Esophagus muscularis mucosa (tissue), 4 donors: ENCODE data around the gene PPARA. TPM values are rescaled to one million over a fixed set of nuclear protein-coding genes. Genes with fewer than 3 reads are reported as not detected.

Source experiments
- DNase-seq: peaks from one replicate; pipeline ENCODE4 v3.0.0-alpha.2; 2017; ENCODE audit errors: extremely low spot score
- H3K27ac ChIP-seq, 4 donors: fragments of 200-600 bp; sonication (generic); replicated peaks in 1 of 4; 1 replicate in 3 of 4; 2 replicates in 1 of 4; pipeline ENCODE4 v1.5.1; 2016 to 2019; ENCODE audit warnings: mild to moderate bottlenecking in 1 of 4
- H3K27me3 ChIP-seq, 4 donors: fragments of 200-600 bp; sonication (generic); one replicate each; pipeline versions ENCODE4 v1.5.1 to v1.6.0; 2016 to 2019
- H3K36me3 ChIP-seq, 4 donors: fragments of 200-600 bp; sonication (generic); one replicate each; pipeline ENCODE4 v1.5.1; 2016 to 2019
- H3K4me1 ChIP-seq, 4 donors: fragments of 200-600 bp; sonication (generic); one replicate each; pipeline ENCODE4 v1.5.1; 2016 to 2019
- H3K4me3 ChIP-seq, 4 donors: fragments of 200-600 bp; sonication (generic); 1 replicate in 2 of 4; 2 replicates in 2 of 4; pipeline ENCODE4 v1.5.1; 2016 to 2019; ENCODE audit warnings: mild to moderate bottlenecking in 4 of 4, moderate library complexity in 1 of 4
- H3K9me3 ChIP-seq, 4 donors: fragments of 200-600 bp; sonication (generic); 1 replicate in 3 of 4; 2 replicates in 1 of 4; pipeline ENCODE4 v1.5.1; 2016 to 2019
- EP300 ChIP-seq: sonication (generic); formaldehyde crosslinking; IDR thresholded peaks from one replicate; pipeline ENCODE4 v1.6.1; 2017; ENCODE audit warnings: antibody characterized with exemption
- POLR2A ChIP-seq: fragments of 450-650 bp; IDR thresholded peaks from one replicate; pipeline ENCODE4 v1.6.1; 2017; ENCODE audit warnings: antibody characterized with exemption, moderate library complexity, mild to moderate bottlenecking, low read depth
- POLR2AphosphoS5 ChIP-seq, 2 donors: sonication (generic); formaldehyde crosslinking; IDR thresholded peaks; one replicate each; pipeline ENCODE4 v1.6.1; 2017; ENCODE audit warnings: antibody characterized with exemption in 2 of 2
- WGBS: methylation state at CpG from one replicate; pipeline ENCODE4 v1.1.5; 2018; 5-methylcytosine and 5-hydroxymethylcytosine counted together
- intact Hi-C: fragments of 100-400 bp; cut with DNase I; formaldehyde crosslinking; loops from one replicate; pipeline ENCODE4 v1.15.1; 2023
- total RNA-seq, 4 donors: library from RNA; depleted of rRNA; stranded (reverse); fragments of >200 nt; gene quantifications; one replicate each; pipeline versions ENCODE4 v1.1.0 to v1.2.1, GENCODE V29; 2016
- TF ChIP-seq, protein P1 (sequence below), 3 experiments: fragments of 200-600 bp in 2 of 3; fragments of 450-650 bp in 1 of 3; sonication (generic) in 2 of 3; IDR thresholded peaks; one replicate each; pipeline ENCODE4 v1.5.1; 2017 to 2019; ENCODE audit warnings: antibody characterized with exemption in 3 of 3, mild to moderate bottlenecking in 2 of 3, moderate library complexity in 1 of 3

The PPARA gene
- total RNA-seq, 4 donors from 2014 or later = 17.0 to 50.9 (median 26.8) TPM

DNA sequence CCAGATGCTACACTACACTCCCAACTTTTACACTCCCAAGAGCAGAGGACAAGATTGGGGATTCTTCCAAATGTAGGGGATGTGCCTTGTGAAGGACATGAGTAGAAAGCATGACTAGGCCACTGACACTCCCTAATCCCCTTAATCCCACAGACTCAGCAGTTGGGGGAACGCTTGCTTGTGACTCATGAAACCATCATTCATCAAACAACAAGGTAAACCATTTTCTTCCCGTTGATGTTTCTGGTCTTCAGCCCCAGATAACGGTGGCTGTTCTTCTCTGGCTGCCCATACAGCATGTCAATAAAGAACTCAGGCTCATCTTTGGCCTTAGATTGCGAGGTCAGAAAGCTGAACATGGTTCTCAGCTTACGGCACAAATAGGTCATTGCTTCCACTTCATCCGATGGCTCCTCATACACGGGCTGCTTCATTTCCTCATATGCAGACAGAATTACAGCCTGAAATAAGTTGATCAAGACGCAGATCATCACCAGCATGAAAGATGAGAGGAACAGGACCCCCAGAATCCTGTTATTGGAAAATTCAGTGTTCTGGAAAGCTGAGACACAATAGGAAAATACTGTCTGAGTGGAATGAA lies 106.1 kb downstream of the PPARA start:
- no peak for TF ChIP-seq POLR2A
- TF ChIP-seq, protein P1, sequence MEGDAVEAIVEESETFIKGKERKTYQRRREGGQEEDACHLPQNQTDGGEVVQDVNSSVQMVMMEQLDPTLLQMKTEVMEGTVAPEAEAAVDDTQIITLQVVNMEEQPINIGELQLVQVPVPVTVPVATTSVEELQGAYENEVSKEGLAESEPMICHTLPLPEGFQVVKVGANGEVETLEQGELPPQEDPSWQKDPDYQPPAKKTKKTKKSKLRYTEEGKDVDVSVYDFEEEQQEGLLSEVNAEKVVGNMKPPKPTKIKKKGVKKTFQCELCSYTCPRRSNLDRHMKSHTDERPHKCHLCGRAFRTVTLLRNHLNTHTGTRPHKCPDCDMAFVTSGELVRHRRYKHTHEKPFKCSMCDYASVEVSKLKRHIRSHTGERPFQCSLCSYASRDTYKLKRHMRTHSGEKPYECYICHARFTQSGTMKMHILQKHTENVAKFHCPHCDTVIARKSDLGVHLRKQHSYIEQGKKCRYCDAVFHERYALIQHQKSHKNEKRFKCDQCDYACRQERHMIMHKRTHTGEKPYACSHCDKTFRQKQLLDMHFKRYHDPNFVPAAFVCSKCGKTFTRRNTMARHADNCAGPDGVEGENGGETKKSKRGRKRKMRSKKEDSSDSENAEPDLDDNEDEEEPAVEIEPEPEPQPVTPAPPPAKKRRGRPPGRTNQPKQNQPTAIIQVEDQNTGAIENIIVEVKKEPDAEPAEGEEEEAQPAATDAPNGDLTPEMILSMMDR (IDR thresholded peaks at IDR 0.05) = no peak
- Histone ChIP-seq H3K36me3 (no peaks in the 10 kb centered on the region), H3K9me3 (no peaks in the 10 kb centered on the region), H3K27me3 (no peaks in the 10 kb centered on the region), H3K4me1 (peaks cover 0 to 3% (median 2%) of the 10 kb centered on the region in 4 donors), H3K27ac (no peak overlapping the region), H3K4me3 (no peak overlapping the region)
- no peak for DNase-seq
- WGBS = 87% methylated on average over 8 of the region's 8 CpGs
- intact Hi-C loops = no loop called here

DNA sequence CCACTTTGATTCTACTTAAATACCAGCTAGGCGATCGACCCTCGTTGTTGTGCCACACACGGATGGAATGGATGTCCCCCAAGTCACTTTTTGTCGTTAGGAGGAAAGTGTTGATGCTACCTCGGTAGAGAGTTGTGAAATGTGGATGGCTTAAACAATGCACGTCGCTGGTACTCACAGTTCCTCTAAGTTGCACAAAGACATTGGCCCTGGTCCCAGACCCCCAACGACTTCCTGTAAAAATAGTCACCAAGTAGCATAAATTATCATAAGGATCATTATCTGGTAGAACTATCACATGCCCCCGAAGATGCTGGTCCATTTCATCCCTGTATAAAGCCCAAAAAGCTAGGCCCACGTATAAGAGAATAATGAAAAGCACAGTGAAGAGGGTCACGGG lies 109.0 kb downstream of the PPARA start:
- DNase-seq = no peak
- H3K27me3 ChIP-seq = no peaks in the 10 kb centered on the region
- H3K27ac ChIP-seq = no peak overlapping the region
- H3K4me3 ChIP-seq = no peak overlapping the region
- peaks cover 3 to 18% (median 10%) of the 10 kb centered on the region in 4 donors for H3K4me1 ChIP-seq
- TF ChIP-seq EP300 (no peak), POLR2A (no peak), POLR2AphosphoS5 (IDR thresholded peaks at IDR 0.05) (no peak)
- TF ChIP-seq, protein P1 (IDR thresholded peaks at IDR 0.05) = no peak
- no peaks in the 10 kb centered on the region for H3K9me3 ChIP-seq
- 78% methylated on average over 12 of the region's 12 CpGs for WGBS
- H3K36me3 ChIP-seq = no peaks in the 10 kb centered on the region
- intact Hi-C loops = no loop called here

DNA sequence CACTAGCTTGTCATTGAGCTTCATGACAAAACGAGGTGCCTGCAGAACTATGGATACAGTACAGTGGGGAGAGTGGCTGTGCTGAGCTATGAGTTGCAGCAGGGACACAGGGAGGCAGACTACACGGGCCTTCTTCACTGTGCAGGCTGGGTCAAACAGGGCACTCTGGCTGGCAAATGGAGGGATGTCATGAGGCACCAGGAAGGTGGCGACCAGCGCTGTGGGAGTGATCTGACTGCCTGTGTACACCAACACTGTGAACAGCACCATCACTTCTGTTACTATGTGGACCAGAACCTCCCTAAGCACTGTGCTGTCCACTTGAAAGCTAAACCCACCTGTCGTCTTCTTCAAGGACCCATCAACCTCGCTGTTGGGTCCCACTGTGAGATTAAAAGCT lies 109.7 kb downstream of the PPARA start:
- Histone ChIP-seq H3K27ac (no peak overlapping the region), H3K4me1 (peaks cover 3 to 18% (median 10%) of the 10 kb centered on the region in 4 donors), H3K36me3 (no peaks in the 10 kb centered on the region), H3K9me3 (no peaks in the 10 kb centered on the region), H3K4me3 (no peak overlapping the region), H3K27me3 (no peaks in the 10 kb centered on the region)
- no peak for DNase-seq
- TF ChIP-seq POLR2A = no peak
- TF ChIP-seq POLR2AphosphoS5 (IDR thresholded peaks at IDR 0.05) = no peak
- no peak for TF ChIP-seq EP300
- TF ChIP-seq, protein P1 (IDR thresholded peaks at IDR 0.05) = no peak
- WGBS = 85% methylated on average over 6 of the region's 6 CpGs
- intact Hi-C loops = loop anchor here (10.0 kb wide), 1 partner anchor 115 kb away; no protein-coding TSS in a partner anchor

DNA sequence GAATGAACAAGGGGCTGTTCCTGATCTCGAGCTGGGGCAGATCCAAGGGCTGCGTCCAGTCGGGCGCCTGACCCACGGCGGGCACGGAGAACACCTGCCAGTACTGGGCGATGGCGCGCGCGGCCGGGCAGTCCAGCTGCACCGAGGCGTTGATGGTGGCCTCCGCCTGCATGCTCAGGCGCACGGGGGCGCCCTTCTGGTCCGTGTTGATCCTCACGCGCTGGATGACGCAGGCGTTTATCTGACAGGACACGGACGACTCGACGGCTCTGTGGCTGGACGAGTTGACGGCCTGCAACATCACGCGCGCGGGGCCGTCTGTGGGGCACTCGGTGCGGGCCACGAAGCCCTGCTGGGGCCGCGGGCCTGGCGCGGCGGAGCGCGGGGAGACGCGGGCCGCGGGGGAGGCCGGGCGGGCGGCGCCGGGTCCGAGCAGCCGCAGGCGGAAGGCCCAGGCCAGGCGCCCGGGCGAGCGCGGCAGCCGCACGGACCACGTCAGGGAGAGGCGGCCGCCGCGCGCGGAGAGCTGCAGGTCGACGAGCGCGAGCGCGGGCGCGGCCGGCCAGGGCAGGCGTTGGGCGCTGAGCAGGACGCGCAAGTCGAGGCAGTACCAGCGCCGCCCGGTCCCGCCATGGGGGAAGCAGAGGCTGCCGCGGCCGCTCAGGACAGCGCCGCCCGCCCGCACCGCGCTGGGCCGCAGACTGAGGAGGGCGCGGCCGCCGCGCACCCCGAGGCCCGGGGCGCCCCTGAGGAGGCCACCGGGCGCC lies 112.3 kb downstream of the PPARA start:
- TF ChIP-seq EP300 (no peak), POLR2AphosphoS5 (IDR thresholded peaks at IDR 0.05) (peak; percentile 44 to 46), POLR2A (no peak)
- TF ChIP-seq, protein P1 (IDR thresholded peaks at IDR 0.05) = peak; percentile 26 to 43 (median 28)
- 0% methylated on average over 6 of the region's 109 CpGs for WGBS
- peak overlapping the region; percentile 44 to 61 (median 50) for H3K4me3 ChIP-seq
- intact Hi-C loops = loop anchor here (10.0 kb wide), 1 partner anchor 118 kb away; no protein-coding TSS in a partner anchor
- H3K36me3 ChIP-seq = no peaks in the 10 kb centered on the region
- peak overlapping the region in 2 of 4 donors; percentile 30 to 47 for H3K27ac ChIP-seq
- H3K27me3 ChIP-seq = no peaks in the 10 kb centered on the region
- no peaks in the 10 kb centered on the region for H3K9me3 ChIP-seq
- peaks cover 15 to 31% (median 19%) of the 10 kb centered on the region in 4 donors for H3K4me1 ChIP-seq
- DNase-seq = no peak
